GM23338 (cell line): ENCODE results near the gene ADGRB3. TPM values are rescaled to one million over a fixed set of nuclear protein-coding genes. Genes with fewer than 3 reads are reported as not detected.

Experiments
- ATAC-seq: fragments of 200-7000 bp; cut with Tn5 transposase; 3 replicates; pipeline ENCODE4 v1.9.1; 2020
- DNase-seq: peaks from one replicate; pipeline ENCODE4 v3.0.0-alpha.2; 2015; ENCODE audit warnings: low spot score
- H2AFZ ChIP-seq: fragments of 200-600 bp; sonication (generic); 2 replicates; pipeline ENCODE4 v1.8.0; 2016; ENCODE audit warnings: antibody characterized with exemption, mild to moderate bottlenecking, moderate library complexity
- H3F3A ChIP-seq: fragments of 200-600 bp; sonication (generic); replicated peaks from 2 replicates; pipeline ENCODE4 v1.8.0; 2017; ENCODE audit warnings: antibody characterized with exemption, mixed run types, low read depth
- H3K27ac ChIP-seq: fragments of 200-600 bp; sonication (generic); 2 replicates; pipeline ENCODE4 v1.6.1; 2016; ENCODE audit warnings: low read depth
- H3K27me3 ChIP-seq: fragments of 200-600 bp; sonication (generic); 2 replicates; pipeline ENCODE4 v1.8.0; 2016; ENCODE audit warnings: mild to moderate bottlenecking, mixed run types, moderate library complexity; ENCODE audit not compliant: insufficient read depth
- H3K36me3 ChIP-seq: fragments of 200-600 bp; sonication (generic); 2 replicates; pipeline ENCODE4 v1.8.0; 2016; ENCODE audit warnings: mild to moderate bottlenecking; ENCODE audit not compliant: insufficient read depth
- H3K4me1 ChIP-seq: fragments of 200-600 bp; sonication (generic); 2 replicates; pipeline ENCODE4 v1.8.0; 2016; ENCODE audit warnings: mild to moderate bottlenecking, moderate library complexity; ENCODE audit not compliant: insufficient read depth
- H3K4me2 ChIP-seq: fragments of 200-600 bp; sonication (generic); 2 replicates; pipeline ENCODE4 v1.7.1; 2017; ENCODE audit warnings: mixed run types
- H3K4me3 ChIP-seq: fragments of 200-600 bp; sonication (generic); 2 replicates; pipeline ENCODE4 v1.6.1; 2016; ENCODE audit warnings: mixed run types
- H3K79me2 ChIP-seq: fragments of 200-600 bp; sonication (generic); replicated peaks from 2 replicates; pipeline ENCODE4 v1.8.0; 2017; ENCODE audit warnings: mild to moderate bottlenecking; ENCODE audit not compliant: insufficient read depth
- H3K9me2 ChIP-seq: fragments of 200-600 bp; sonication (generic); 2 replicates; pipeline ENCODE4 v1.8.0; 2017; ENCODE audit not compliant: insufficient read depth
- H4K20me1 ChIP-seq: fragments of 200-600 bp; sonication (generic); replicated peaks from 2 replicates; pipeline ENCODE4 v1.8.0; 2017; ENCODE audit warnings: mild to moderate bottlenecking; ENCODE audit not compliant: insufficient read depth
- H3K27ac Mint-ChIP-seq: 2 replicates; pipeline ENCODE4 v1.8.0; 2020; ENCODE audit warnings: inconsistent platforms, mild to moderate bottlenecking, moderate library complexity, mixed read lengths
- H3K27me3 Mint-ChIP-seq: 3 replicates; pipeline ENCODE4 v1.8.0; 2022; ENCODE audit warnings: low read depth, mild to moderate bottlenecking, moderate library complexity, mixed read lengths, inconsistent platforms; ENCODE audit not compliant: insufficient read depth, poor library complexity
- H3K36me3 Mint-ChIP-seq: 3 replicates; pipeline ENCODE4 v1.8.0; 2021; ENCODE audit warnings: low read depth, mild to moderate bottlenecking, inconsistent platforms, moderate library complexity, mixed read lengths
- H3K4me1 Mint-ChIP-seq: 3 replicates; pipeline ENCODE4 v1.8.0; 2020; ENCODE audit warnings: mild to moderate bottlenecking, inconsistent platforms, mixed read lengths
- H3K4me3 Mint-ChIP-seq: 3 replicates; pipeline ENCODE4 v1.8.0; 2021; ENCODE audit warnings: moderate library complexity, mild to moderate bottlenecking, inconsistent platforms, mixed read lengths
- H3K9me3 Mint-ChIP-seq: 3 replicates; pipeline ENCODE4 v1.8.0; 2020; ENCODE audit warnings: moderate library complexity, mild to moderate bottlenecking, inconsistent platforms, mixed read lengths
- EZH2 ChIP-seq: fragments of 200-600 bp; sonication (generic); IDR thresholded peaks from one replicate; pipeline ENCODE4 v1.8.0; 2017; ENCODE audit warnings: antibody characterized with exemption, mild to moderate bottlenecking, low read depth; ENCODE audit not compliant: unreplicated experiment
- JUNB ChIP-seq: IDR thresholded peaks from one replicate; pipeline ENCODE4 v1.6.1; 2016; ENCODE audit warnings: antibody characterized with exemption; ENCODE audit not compliant: unreplicated experiment
- POLR2AphosphoS5 ChIP-seq: IDR thresholded peaks from 2 replicates; pipeline ENCODE4 v1.6.1; 2016; ENCODE audit warnings: antibody characterized with exemption, low read depth
- ZNF114 ChIP-seq: fragments of 250-450 bp; sonication (Bioruptor Pico); IDR thresholded peaks from 2 replicates; pipeline ENCODE4 v1.5.0; 2020; ENCODE audit warnings: mild to moderate bottlenecking, moderate library complexity
- ZNF331 ChIP-seq: fragments of 250-450 bp; sonication (Bioruptor Pico); IDR thresholded peaks from 2 replicates; pipeline ENCODE4 v1.5.0; 2020; ENCODE audit warnings: low read depth, mild to moderate bottlenecking, moderate library complexity
- polyA plus RNA-seq: library from polyadenylated mRNA; unstranded; fragments of >200 nt; fragmentation: Nextera tagmentation; extraction: Ambion mirVana; gene quantifications from 2 replicates; pipeline ENCODE4 v1.2.1, GENCODE V29; 2016
- total RNA-seq: library from RNA; depleted of rRNA; stranded (reverse); fragments of >200 nt; shearing (Covaris generic); gene quantifications from 2 replicates; pipeline ENCODE4 v1.2.3, GENCODE V29; 2014
- TF ChIP-seq, protein P1 (sequence below): fragments of 250-450 bp; sonication (Bioruptor Pico); IDR thresholded peaks from 2 replicates; pipeline ENCODE4 v1.5.0; 2020; ENCODE audit warnings: mild to moderate bottlenecking, moderate library complexity
- TF ChIP-seq, protein P2 (sequence below): IDR thresholded peaks from one replicate; pipeline ENCODE4 v1.6.1; 2018; ENCODE audit warnings: antibody characterized with exemption; ENCODE audit not compliant: unreplicated experiment
- TF ChIP-seq, protein P3 (sequence below), 2 experiments: fragments of 200-600 bp in 1 of 2; sonication (generic) in 1 of 2; conservative IDR thresholded peaks; 2 replicates each; pipeline versions ENCODE4 v1.5.1 to v1.6.1; 2016 to 2017; ENCODE audit warnings: antibody characterized with exemption in 2 of 2, low read depth in 2 of 2, mild to moderate bottlenecking in 2 of 2, moderate library complexity in 1 of 2

ADGRB3 gene
- total and polyA plus RNA-seq, 2 experiments from 2014 or later = 0.92 to 4.0 TPM

DNA sequence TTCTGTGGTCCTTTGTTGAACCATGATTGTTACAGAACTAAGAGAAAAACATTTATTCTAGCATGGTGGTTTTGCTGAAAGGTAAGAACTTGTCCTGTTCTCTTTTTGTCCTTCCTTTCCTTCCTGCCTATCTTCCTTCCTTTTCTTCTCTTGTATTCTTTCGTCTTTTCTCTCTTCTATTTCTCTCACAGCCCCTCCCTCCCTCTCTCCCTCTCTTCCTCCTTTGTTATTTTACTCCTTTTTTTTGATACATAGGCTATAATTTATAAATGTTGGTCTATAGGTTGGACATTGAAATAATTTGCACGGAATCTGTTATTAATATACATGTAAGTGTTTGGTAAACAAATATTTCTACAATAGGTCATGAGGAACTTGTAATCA, 18.6 kb downstream of the ADGRB3 start (continued):
- TF ChIP-seq, protein P1, sequence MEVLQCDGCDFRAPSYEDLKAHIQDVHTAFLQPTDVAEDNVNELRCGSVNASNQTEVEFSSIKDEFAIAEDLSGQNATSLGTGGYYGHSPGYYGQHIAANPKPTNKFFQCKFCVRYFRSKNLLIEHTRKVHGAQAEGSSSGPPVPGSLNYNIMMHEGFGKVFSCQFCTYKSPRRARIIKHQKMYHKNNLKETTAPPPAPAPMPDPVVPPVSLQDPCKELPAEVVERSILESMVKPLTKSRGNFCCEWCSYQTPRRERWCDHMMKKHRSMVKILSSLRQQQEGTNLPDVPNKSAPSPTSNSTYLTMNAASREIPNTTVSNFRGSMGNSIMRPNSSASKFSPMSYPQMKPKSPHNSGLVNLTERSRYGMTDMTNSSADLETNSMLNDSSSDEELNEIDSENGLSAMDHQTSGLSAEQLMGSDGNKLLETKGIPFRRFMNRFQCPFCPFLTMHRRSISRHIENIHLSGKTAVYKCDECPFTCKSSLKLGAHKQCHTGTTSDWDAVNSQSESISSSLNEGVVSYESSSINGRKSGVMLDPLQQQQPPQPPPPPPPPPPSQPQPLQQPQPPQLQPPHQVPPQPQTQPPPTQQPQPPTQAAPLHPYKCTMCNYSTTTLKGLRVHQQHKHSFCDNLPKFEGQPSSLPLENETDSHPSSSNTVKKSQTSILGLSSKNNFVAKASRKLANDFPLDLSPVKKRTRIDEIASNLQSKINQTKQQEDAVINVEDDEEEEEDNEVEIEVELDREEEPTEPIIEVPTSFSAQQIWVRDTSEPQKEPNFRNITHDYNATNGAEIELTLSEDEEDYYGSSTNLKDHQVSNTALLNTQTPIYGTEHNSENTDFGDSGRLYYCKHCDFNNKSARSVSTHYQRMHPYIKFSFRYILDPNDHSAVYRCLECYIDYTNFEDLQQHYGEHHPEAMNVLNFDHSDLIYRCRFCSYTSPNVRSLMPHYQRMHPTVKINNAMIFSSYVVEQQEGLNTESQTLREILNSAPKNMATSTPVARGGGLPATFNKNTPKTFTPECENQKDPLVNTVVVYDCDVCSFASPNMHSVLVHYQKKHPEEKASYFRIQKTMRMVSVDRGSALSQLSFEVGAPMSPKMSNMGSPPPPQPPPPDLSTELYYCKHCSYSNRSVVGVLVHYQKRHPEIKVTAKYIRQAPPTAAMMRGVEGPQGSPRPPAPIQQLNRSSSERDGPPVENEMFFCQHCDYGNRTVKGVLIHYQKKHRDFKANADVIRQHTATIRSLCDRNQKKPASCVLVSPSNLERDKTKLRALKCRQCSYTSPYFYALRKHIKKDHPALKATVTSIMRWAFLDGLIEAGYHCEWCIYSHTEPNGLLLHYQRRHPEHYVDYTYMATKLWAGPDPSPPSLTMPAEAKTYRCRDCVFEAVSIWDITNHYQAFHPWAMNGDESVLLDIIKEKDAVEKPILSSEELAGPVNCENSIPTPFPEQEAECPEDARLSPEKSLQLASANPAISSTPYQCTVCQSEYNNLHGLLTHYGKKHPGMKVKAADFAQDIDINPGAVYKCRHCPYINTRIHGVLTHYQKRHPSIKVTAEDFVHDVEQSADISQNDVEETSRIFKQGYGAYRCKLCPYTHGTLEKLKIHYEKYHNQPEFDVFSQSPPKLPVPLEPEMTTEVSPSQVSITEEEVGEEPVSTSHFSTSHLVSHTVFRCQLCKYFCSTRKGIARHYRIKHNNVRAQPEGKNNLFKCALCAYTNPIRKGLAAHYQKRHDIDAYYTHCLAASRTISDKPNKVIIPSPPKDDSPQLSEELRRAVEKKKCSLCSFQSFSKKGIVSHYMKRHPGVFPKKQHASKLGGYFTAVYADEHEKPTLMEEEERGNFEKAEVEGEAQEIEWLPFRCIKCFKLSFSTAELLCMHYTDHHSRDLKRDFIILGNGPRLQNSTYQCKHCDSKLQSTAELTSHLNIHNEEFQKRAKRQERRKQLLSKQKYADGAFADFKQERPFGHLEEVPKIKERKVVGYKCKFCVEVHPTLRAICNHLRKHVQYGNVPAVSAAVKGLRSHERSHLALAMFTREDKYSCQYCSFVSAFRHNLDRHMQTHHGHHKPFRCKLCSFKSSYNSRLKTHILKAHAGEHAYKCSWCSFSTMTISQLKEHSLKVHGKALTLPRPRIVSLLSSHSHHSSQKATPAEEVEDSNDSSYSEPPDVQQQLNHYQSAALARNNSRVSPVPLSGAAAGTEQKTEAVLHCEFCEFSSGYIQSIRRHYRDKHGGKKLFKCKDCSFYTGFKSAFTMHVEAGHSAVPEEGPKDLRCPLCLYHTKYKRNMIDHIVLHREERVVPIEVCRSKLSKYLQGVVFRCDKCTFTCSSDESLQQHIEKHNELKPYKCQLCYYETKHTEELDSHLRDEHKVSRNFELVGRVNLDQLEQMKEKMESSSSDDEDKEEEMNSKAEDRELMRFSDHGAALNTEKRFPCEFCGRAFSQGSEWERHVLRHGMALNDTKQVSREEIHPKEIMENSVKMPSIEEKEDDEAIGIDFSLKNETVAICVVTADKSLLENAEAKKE (CRISPR knock-in tag) = no peak
- TF ChIP-seq ZNF114 (CRISPR knock-in tag) (no peak), EZH2 (no peak), POLR2AphosphoS5 (no peak)
- TF ChIP-seq, protein P2, sequence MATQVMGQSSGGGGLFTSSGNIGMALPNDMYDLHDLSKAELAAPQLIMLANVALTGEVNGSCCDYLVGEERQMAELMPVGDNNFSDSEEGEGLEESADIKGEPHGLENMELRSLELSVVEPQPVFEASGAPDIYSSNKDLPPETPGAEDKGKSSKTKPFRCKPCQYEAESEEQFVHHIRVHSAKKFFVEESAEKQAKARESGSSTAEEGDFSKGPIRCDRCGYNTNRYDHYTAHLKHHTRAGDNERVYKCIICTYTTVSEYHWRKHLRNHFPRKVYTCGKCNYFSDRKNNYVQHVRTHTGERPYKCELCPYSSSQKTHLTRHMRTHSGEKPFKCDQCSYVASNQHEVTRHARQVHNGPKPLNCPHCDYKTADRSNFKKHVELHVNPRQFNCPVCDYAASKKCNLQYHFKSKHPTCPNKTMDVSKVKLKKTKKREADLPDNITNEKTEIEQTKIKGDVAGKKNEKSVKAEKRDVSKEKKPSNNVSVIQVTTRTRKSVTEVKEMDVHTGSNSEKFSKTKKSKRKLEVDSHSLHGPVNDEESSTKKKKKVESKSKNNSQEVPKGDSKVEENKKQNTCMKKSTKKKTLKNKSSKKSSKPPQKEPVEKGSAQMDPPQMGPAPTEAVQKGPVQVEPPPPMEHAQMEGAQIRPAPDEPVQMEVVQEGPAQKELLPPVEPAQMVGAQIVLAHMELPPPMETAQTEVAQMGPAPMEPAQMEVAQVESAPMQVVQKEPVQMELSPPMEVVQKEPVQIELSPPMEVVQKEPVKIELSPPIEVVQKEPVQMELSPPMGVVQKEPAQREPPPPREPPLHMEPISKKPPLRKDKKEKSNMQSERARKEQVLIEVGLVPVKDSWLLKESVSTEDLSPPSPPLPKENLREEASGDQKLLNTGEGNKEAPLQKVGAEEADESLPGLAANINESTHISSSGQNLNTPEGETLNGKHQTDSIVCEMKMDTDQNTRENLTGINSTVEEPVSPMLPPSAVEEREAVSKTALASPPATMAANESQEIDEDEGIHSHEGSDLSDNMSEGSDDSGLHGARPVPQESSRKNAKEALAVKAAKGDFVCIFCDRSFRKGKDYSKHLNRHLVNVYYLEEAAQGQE = no peak

DNA sequence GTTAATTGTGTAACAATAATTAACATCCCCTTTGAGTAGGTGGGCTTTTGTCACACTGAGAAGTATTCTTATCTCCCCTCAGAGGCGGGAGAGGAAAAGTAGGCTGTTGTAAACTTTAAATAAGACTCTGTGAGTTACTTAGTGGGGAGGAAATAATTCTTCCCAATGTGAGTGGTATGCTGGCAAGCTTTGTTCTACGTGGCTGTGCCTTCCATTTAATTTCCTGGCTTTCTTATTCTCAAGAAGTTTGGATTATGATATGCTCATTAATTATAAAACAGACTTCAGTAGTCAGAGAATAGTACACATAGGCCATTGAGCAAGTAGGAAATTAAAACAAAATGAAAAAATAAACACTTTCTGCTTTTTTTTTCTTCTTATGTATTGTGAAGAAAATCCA, 19.1 kb downstream of the ADGRB3 start:
- no peaks in the 10 kb centered on the region for H3F3A ChIP-seq
- H3K9me2 ChIP-seq = no peaks in the 10 kb centered on the region
- no peaks in the 10 kb centered on the region for H4K20me1 ChIP-seq
- no peak overlapping the region for H3K4me2 ChIP-seq
- no peak for DNase-seq
- Mint-ChIP-seq H3K4me3 (no peak overlapping the region), H3K4me1 (peaks cover 11% of the 10 kb centered on the region), H3K27me3 (no peaks in the 10 kb centered on the region), H3K27ac (no peak overlapping the region), H3K36me3 (no peaks in the 10 kb centered on the region), H3K9me3 (no peaks in the 10 kb centered on the region)
- no peaks in the 10 kb centered on the region for H3K36me3 ChIP-seq
- no peak overlapping the region for H3K27ac ChIP-seq
- H3K4me3 ChIP-seq = no peak overlapping the region
- H3K79me2 ChIP-seq = no peaks in the 10 kb centered on the region
- H3K27me3 ChIP-seq = no peaks in the 10 kb centered on the region
- no peak overlapping the region for H2AFZ ChIP-seq
- no peaks in the 10 kb centered on the region; the same call in 1 of the 2 replicates for H3K4me1 ChIP-seq
- ATAC-seq = no peak
- TF ChIP-seq EZH2 (no peak), ZNF114 (CRISPR knock-in tag) (no peak), JUNB (no peak), ZNF331 (CRISPR knock-in tag) (no peak)
- TF ChIP-seq, protein P2 = no peak
- TF ChIP-seq, protein P3, sequence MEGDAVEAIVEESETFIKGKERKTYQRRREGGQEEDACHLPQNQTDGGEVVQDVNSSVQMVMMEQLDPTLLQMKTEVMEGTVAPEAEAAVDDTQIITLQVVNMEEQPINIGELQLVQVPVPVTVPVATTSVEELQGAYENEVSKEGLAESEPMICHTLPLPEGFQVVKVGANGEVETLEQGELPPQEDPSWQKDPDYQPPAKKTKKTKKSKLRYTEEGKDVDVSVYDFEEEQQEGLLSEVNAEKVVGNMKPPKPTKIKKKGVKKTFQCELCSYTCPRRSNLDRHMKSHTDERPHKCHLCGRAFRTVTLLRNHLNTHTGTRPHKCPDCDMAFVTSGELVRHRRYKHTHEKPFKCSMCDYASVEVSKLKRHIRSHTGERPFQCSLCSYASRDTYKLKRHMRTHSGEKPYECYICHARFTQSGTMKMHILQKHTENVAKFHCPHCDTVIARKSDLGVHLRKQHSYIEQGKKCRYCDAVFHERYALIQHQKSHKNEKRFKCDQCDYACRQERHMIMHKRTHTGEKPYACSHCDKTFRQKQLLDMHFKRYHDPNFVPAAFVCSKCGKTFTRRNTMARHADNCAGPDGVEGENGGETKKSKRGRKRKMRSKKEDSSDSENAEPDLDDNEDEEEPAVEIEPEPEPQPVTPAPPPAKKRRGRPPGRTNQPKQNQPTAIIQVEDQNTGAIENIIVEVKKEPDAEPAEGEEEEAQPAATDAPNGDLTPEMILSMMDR (conservative IDR thresholded peaks at IDR 0.05; ENCODE audit: low read depth in 2 of 2) = no peak
